ENCODE data around the gene TMEM232.
"Not testable (repeated sequence)": the region's sequence is repeated elsewhere in the genome, so short reads cannot be mapped to it uniquely, and the experiment has no call there.

Gene TMEM232

DNA sequence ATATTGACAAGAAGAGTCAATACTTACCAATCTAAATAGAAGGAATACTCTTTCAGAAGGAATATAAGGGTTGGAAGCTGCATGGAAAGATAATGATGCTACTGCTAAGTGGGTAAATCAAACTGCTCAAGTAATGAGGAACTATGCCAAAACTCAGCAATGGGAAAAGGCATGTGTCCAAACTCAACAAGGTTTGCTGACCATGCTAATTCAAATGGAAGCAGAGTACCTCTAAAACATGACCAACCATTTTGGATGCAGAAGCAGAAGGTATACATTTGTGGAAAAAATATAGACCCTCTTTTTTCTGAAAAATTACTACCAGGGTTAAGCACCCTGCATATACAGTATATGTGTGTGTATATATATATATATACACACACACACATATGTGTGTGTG lies 21.1 kb downstream of the TMEM232 start:
- no peaks in the 10 kb centered on the region for H3K36me3 ChIP-seq (ENCODE audit: insufficient read depth, low read length)
- no peak overlapping the region for H2AFZ ChIP-seq (ENCODE audit: low read length, unreplicated experiment)

DNA sequence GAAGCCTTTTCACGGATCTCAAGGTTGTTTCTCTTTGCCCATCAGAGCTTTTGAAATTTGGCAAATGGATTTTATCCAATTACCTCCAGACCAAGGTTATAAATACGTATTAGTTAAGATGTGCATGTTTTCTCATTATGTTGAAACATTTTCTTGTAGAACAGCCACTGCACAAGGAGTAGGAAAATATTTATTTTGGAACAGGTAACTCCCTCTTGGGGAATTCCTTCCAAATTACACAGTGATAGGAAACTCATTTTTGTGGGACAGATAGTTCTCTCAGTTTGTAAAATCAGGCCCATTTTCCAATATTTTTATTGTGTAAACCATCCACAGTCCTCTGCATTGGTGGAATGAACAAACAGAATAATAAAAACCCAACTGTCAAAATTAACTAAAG lies 23.0 kb downstream of the TMEM232 start:
- Histone ChIP-seq H3K27me3 (ENCODE audit: insufficient read depth, low read length) (no peaks in the 10 kb centered on the region), H3K27ac (ENCODE audit: low read depth, low read length) (no peak overlapping the region), H3K4me1 (ENCODE audit: control insufficient read depth, insufficient read depth, low read length, unreplicated experiment) (peaks cover 21% of the 10 kb centered on the region), H2AFZ (ENCODE audit: low read length, unreplicated experiment) (no peak overlapping the region), H3K4me3 (ENCODE audit: low read depth, low read length) (no peak overlapping the region), H3K36me3 (ENCODE audit: insufficient read depth, low read length) (no peaks in the 10 kb centered on the region), H3K79me2 (ENCODE audit: control insufficient read depth, insufficient read depth, low read length, unreplicated experiment) (no peaks in the 10 kb centered on the region)

More for the DNA sequence above, 21.1 kb downstream of the TMEM232 start:
- Histone ChIP-seq H3K4me1 (ENCODE audit: control insufficient read depth, insufficient read depth, low read length, unreplicated experiment) (peaks cover 21% of the 10 kb centered on the region), H3K79me2 (ENCODE audit: control insufficient read depth, insufficient read depth, low read length, unreplicated experiment) (no peaks in the 10 kb centered on the region), H3K27me3 (ENCODE audit: insufficient read depth, low read length) (no peaks in the 10 kb centered on the region), H3K27ac (ENCODE audit: low read depth, low read length) (no peak overlapping the region), H3K4me3 (ENCODE audit: low read depth, low read length) (no peak overlapping the region)

DNA sequence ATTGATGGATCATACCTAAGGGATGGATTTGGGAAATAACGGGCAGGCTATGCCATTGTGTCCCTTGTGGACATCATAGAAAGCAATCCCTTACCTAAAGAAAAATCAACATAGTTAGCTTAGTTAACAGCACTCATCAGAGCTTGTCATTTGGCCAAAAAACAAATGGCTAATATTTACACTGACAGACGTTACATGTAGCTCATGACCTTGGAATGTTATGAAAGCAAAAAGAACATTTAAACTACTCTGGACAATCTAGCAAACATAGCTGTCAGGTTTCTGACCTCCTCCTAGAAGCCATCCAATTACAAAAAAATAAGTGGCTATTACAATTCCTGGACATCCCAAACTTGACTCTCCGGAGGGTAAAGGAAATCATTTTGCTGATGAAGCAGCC lies 23.8 kb downstream of the TMEM232 start:
- H2AFZ ChIP-seq (ENCODE audit: low read length, unreplicated experiment): peak overlapping the region; percentile 28
- H3K4me1 ChIP-seq (ENCODE audit: control insufficient read depth, insufficient read depth, low read length, unreplicated experiment): peaks cover 21% of the 10 kb centered on the region
- H3K27me3 ChIP-seq (ENCODE audit: insufficient read depth, low read length): no peaks in the 10 kb centered on the region
- H3K79me2 ChIP-seq (ENCODE audit: control insufficient read depth, insufficient read depth, low read length, unreplicated experiment): no peaks in the 10 kb centered on the region
- no peaks in the 10 kb centered on the region for H3K36me3 ChIP-seq (ENCODE audit: insufficient read depth, low read length)
- no peak overlapping the region for H3K4me3 ChIP-seq (ENCODE audit: low read depth, low read length)
- no peak overlapping the region for H3K27ac ChIP-seq (ENCODE audit: low read depth, low read length)

DNA sequence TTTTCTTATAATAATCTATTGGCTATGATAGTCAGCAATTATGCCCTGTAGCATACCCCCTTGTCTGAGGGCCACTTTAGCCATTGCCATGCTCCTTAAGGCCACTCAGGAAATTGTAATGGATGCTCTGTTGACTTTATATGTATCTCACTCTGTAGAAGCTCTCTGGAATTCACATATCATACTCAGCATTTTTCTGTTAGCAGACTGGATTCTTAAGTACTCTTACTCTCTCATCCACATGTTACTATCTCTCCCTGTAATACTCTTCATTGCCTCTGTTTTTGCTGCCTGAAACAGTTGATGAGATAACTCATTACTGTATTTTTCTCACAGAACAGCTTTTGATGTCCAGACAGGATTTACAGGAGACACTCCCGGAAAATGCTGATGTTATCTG lies 24.2 kb downstream of the TMEM232 start:
- Histone ChIP-seq H2AFZ (ENCODE audit: low read length, unreplicated experiment) (peak overlapping the region; percentile 28), H3K4me3 (ENCODE audit: low read depth, low read length) (no peak overlapping the region), H3K79me2 (ENCODE audit: control insufficient read depth, insufficient read depth, low read length, unreplicated experiment) (no peaks in the 10 kb centered on the region), H3K4me1 (ENCODE audit: control insufficient read depth, insufficient read depth, low read length, unreplicated experiment) (peaks cover 21% of the 10 kb centered on the region), H3K27me3 (ENCODE audit: insufficient read depth, low read length) (no peaks in the 10 kb centered on the region), H3K36me3 (ENCODE audit: insufficient read depth, low read length) (no peaks in the 10 kb centered on the region), H3K27ac (ENCODE audit: low read depth, low read length) (no peak overlapping the region)

DNA sequence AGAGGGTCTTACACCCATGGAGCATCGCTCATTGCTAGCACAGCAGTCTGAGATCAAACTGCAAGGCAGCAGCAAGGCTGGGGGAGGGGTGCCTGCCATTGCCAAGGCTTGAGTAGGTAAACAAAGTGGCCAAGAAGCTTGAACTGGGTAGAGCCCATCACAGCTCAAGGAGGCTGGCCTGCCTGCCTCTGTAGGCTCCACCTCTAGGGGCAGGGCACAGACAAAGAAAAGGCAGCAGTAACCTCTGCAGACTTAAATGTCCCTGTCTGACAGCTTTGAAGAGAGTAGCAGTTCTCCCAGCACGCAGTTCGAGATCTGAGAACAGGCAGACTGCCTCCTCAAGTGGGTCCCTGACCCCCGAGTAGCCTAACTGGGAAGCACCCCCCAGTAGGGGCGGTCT lies 33.8 kb downstream of the TMEM232 start:
- not testable (repeated sequence) for H3K4me1 ChIP-seq (ENCODE audit: control insufficient read depth, insufficient read depth, low read length, unreplicated experiment); H3K27me3 ChIP-seq (ENCODE audit: insufficient read depth, low read length); H3K36me3 ChIP-seq (ENCODE audit: insufficient read depth, low read length); H3K79me2 ChIP-seq (ENCODE audit: control insufficient read depth, insufficient read depth, low read length, unreplicated experiment); H2AFZ ChIP-seq (ENCODE audit: low read length, unreplicated experiment); H3K27ac ChIP-seq (ENCODE audit: low read depth, low read length); H3K4me3 ChIP-seq (ENCODE audit: low read depth, low read length)

DNA sequence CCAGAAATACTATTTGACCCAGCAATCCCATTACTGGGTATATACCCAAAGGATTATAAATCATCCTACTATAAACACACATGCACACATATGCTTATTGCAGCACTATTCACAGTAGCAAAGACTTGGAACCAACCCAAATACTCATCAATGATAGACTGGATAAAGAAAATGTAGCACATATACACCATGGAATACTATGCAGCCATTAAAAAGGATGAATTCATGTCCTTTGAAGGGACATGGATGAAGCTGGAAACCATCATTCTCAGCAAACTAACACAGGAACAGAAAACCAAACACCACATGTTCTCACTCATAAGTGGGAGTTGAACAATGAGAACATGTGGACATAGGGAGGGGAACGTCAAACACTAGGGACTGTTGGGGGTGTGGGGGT lies 35.9 kb downstream of the TMEM232 start:
- H3K4me3 ChIP-seq (ENCODE audit: low read depth, low read length); H3K27me3 ChIP-seq (ENCODE audit: insufficient read depth, low read length); H2AFZ ChIP-seq (ENCODE audit: low read length, unreplicated experiment); H3K27ac ChIP-seq (ENCODE audit: low read depth, low read length); H3K36me3 ChIP-seq (ENCODE audit: insufficient read depth, low read length); H3K79me2 ChIP-seq (ENCODE audit: control insufficient read depth, insufficient read depth, low read length, unreplicated experiment); H3K4me1 ChIP-seq (ENCODE audit: control insufficient read depth, insufficient read depth, low read length, unreplicated experiment): not testable (repeated sequence)

DNA sequence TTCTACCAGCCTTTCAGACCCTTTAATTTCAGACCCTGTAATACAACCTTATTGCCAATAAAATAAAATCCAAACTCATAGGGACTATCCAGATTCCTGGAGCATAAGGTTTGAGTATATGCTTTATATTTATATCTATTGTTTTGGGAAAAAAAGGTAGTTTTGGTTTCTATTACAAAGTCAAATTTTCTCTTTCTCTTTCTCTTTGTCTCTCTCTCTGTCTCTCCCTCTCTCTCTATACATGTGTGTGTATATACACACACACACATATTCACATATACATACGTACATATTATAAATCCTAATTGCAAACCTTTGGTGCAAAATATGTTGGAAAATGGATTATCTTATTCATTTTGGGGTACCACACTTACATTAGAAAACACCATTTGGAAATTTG lies 39.0 kb downstream of the TMEM232 start:
- H3K4me3 ChIP-seq (ENCODE audit: low read depth, low read length): no peak overlapping the region
- no peaks in the 10 kb centered on the region for H3K4me1 ChIP-seq (ENCODE audit: control insufficient read depth, insufficient read depth, low read length, unreplicated experiment)
- H2AFZ ChIP-seq (ENCODE audit: low read length, unreplicated experiment): no peak overlapping the region
- no peak overlapping the region for H3K27ac ChIP-seq (ENCODE audit: low read depth, low read length)
- H3K79me2 ChIP-seq (ENCODE audit: control insufficient read depth, insufficient read depth, low read length, unreplicated experiment): no peaks in the 10 kb centered on the region
- H3K36me3 ChIP-seq (ENCODE audit: insufficient read depth, low read length): no peaks in the 10 kb centered on the region
- no peaks in the 10 kb centered on the region for H3K27me3 ChIP-seq (ENCODE audit: insufficient read depth, low read length)

DNA sequence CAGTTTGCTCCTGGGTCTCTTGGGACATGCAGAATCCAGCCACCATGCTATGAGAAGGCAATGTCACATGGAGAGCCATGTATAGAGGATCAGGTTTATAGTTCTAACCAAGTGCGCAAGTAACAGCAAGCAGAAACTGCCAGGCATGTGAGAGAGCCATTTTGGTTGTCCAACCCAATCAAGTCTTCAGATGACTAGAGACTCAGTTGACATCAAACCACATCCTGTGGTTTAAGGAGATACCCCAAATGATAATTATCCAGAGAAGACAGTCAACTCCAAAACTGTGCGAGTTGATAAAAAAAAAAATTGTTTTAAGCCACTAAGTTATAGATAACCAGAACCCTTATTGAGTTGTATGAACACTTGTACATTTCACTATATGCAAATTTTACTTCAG lies 40.2 kb downstream of the TMEM232 start:
- no peaks in the 10 kb centered on the region for H3K36me3 ChIP-seq (ENCODE audit: insufficient read depth, low read length)
- no peaks in the 10 kb centered on the region for H3K4me1 ChIP-seq (ENCODE audit: control insufficient read depth, insufficient read depth, low read length, unreplicated experiment)
- H3K79me2 ChIP-seq (ENCODE audit: control insufficient read depth, insufficient read depth, low read length, unreplicated experiment): no peaks in the 10 kb centered on the region
- H2AFZ ChIP-seq (ENCODE audit: low read length, unreplicated experiment): no peak overlapping the region
- no peak overlapping the region for H3K4me3 ChIP-seq (ENCODE audit: low read depth, low read length)
- no peak overlapping the region for H3K27ac ChIP-seq (ENCODE audit: low read depth, low read length)
- H3K27me3 ChIP-seq (ENCODE audit: insufficient read depth, low read length): no peaks in the 10 kb centered on the region

DNA sequence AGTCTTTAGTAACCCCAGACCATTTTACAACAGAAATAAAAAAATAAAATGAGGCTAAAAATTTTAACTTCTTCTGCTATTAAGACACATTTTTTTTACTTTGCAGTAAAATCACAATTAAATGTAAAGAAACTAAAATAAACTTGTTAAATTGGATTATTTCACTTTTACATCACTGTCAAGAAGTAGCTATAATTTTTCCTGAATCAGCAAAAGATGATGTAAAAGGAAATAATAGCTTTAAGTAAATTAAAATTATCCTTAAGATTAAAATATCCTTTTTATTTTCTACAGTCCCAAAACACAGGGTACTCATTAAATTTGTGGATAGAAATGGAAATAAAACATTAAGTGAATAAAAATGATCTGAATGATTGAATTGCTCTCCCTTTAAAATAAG lies 44.5 kb downstream of the TMEM232 start:
- Histone ChIP-seq H3K4me1 (ENCODE audit: control insufficient read depth, insufficient read depth, low read length, unreplicated experiment) (no peaks in the 10 kb centered on the region), H3K36me3 (ENCODE audit: insufficient read depth, low read length) (no peaks in the 10 kb centered on the region), H2AFZ (ENCODE audit: low read length, unreplicated experiment) (no peak overlapping the region), H3K27ac (ENCODE audit: low read depth, low read length) (no peak overlapping the region), H3K79me2 (ENCODE audit: control insufficient read depth, insufficient read depth, low read length, unreplicated experiment) (no peaks in the 10 kb centered on the region), H3K4me3 (ENCODE audit: low read depth, low read length) (no peak overlapping the region), H3K27me3 (ENCODE audit: insufficient read depth, low read length) (no peaks in the 10 kb centered on the region)

DNA sequence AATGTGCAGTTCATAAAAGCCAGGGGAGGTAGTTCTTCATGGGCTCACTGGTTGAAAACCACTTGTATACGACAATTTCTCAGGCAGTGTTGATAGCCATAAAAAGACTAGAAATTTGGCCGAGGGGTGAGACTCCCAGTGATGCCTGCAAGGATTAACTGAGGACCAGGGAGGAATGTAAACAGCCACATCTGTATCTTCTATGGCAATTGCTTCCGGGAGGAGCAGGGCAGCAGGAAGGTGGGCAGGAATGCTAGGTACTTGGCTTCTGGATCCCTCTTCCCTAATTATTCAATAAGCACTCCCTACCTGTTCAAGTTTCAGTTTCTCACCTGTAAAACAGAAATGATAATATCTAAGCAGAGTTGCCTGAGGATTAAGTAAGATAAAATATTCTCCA lies 45.4 kb downstream of the TMEM232 start:
- Histone ChIP-seq H3K36me3 (ENCODE audit: insufficient read depth, low read length) (no peaks in the 10 kb centered on the region), H3K27me3 (ENCODE audit: insufficient read depth, low read length) (no peaks in the 10 kb centered on the region), H2AFZ (ENCODE audit: low read length, unreplicated experiment) (no peak overlapping the region), H3K4me3 (ENCODE audit: low read depth, low read length) (no peak overlapping the region), H3K27ac (ENCODE audit: low read depth, low read length) (no peak overlapping the region), H3K4me1 (ENCODE audit: control insufficient read depth, insufficient read depth, low read length, unreplicated experiment) (no peaks in the 10 kb centered on the region), H3K79me2 (ENCODE audit: control insufficient read depth, insufficient read depth, low read length, unreplicated experiment) (no peaks in the 10 kb centered on the region)

DNA sequence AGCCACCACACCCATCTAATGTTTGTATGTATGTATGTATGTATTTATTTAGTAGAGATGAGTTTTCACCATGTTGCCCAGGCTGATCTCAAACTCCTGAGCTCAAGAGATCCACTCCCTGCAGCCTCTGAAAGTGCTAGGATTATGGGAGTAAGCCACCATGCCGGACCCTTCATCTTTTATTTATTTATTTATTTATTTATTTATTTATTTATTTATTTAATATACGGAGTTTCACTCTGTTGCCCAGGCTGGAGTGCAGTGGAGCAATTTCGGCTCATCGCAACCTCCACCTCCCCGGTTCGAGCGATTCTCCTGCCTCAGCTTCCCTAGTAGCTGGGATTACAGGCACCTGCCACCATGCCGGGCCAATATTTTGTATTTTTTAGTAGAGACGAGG lies 49.9 kb downstream of the TMEM232 start:
- H3K27ac ChIP-seq (ENCODE audit: low read depth, low read length); H3K4me3 ChIP-seq (ENCODE audit: low read depth, low read length); H2AFZ ChIP-seq (ENCODE audit: low read length, unreplicated experiment); H3K4me1 ChIP-seq (ENCODE audit: control insufficient read depth, insufficient read depth, low read length, unreplicated experiment); H3K27me3 ChIP-seq (ENCODE audit: insufficient read depth, low read length); H3K36me3 ChIP-seq (ENCODE audit: insufficient read depth, low read length); H3K79me2 ChIP-seq (ENCODE audit: control insufficient read depth, insufficient read depth, low read length, unreplicated experiment): not testable (repeated sequence)

All from ACC112 (cell line).